ENCODE measurements around the gene PDHB.

Gene PDHB

DNA sequence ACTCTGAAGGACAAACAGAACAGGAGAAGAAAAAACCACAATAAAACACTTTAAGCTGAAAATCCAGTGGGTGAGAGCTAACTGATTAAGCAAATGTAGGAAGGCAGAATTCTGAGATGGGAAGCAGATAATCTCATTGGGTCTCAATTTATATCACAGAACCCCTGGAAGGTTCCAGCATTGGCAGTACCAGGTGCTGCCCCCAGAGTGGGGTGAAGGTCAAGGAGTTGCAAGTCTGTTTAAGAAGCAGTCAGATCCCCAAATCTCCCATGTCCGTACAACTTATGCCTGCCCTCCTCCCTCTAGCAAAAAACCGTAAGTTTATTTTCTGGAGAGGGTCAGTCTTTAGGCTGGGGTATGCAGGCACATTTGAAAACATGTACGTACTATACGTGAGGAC is 55.9 kb downstream of the PDHB start:
- no peak overlapping the region for H3K4me3 ChIP-seq (ENCODE audit: low read depth, low read length)
- no peak for DNase-seq (ENCODE audit: low read depth)

Measured in skeletal muscle cell (primary cell).